Measurements from ENCODE around the gene PROX1.

The PROX1 gene

DNA sequence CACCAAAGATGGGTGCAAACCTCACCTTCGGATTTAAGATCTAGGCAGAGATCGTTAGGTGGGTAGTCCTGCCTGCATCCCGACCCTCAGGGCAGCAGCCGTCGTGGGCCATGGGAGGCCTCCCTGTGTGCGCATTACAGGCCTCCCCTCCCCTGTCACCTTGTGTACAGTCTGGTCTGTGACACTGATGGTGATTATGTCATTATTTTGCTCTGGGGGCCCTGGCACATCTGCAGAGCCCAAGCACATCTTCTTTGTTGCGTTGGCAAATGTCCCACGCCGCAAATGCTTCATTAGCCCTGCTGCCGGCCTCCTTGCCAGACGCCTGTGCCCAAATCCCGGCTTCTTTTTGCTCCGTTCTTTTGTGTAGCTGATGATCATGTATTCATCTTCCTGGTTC, 31.7 kb downstream of the PROX1 start:
- H3K9me3 ChIP-seq (ENCODE audit: insufficient read depth, low read length, severe bottlenecking): no peaks in the 10 kb centered on the region
- H4K20me1 ChIP-seq (ENCODE audit: insufficient read depth, low read length): no peaks in the 10 kb centered on the region
- no peak overlapping the region for H3K4me2 ChIP-seq (ENCODE audit: insufficient read depth, low read length)
- no peak for ATAC-seq (ENCODE audit: insufficient read depth, low read depth)
- no peaks in the 10 kb centered on the region for H3K27me3 ChIP-seq (ENCODE audit: insufficient read depth, low read length, poor library complexity)
- no peak overlapping the region for H3K9ac ChIP-seq (ENCODE audit: low read depth, low read length)
- DNase-seq: no peak
- no peaks in the 10 kb centered on the region for H3K79me2 ChIP-seq (ENCODE audit: insufficient read depth, low read length)
- H3K4me1 ChIP-seq (ENCODE audit: insufficient read depth, low read length): no peaks in the 10 kb centered on the region
- H3K4me3 ChIP-seq (ENCODE audit: low read depth in 1 of 2, low read length in 2 of 2): no peak overlapping the region
- no peak overlapping the region for H2AFZ ChIP-seq (ENCODE audit: low read depth, low read length)
- TF ChIP-seq, protein P1, sequence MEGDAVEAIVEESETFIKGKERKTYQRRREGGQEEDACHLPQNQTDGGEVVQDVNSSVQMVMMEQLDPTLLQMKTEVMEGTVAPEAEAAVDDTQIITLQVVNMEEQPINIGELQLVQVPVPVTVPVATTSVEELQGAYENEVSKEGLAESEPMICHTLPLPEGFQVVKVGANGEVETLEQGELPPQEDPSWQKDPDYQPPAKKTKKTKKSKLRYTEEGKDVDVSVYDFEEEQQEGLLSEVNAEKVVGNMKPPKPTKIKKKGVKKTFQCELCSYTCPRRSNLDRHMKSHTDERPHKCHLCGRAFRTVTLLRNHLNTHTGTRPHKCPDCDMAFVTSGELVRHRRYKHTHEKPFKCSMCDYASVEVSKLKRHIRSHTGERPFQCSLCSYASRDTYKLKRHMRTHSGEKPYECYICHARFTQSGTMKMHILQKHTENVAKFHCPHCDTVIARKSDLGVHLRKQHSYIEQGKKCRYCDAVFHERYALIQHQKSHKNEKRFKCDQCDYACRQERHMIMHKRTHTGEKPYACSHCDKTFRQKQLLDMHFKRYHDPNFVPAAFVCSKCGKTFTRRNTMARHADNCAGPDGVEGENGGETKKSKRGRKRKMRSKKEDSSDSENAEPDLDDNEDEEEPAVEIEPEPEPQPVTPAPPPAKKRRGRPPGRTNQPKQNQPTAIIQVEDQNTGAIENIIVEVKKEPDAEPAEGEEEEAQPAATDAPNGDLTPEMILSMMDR (IDR thresholded peaks at IDR 0.05; ENCODE audit: borderline replicate concordance, extremely low read depth, low read length, poor library complexity, severe bottlenecking): no peak
- TF ChIP-seq EZH2 (IDR thresholded peaks at IDR 0.05; ENCODE audit: borderline replicate concordance, low read depth, low read length, severe bottlenecking): no peak
- H3K27ac ChIP-seq (ENCODE audit: low read length): no peak overlapping the region
- no peaks in the 10 kb centered on the region for H3K36me3 ChIP-seq (ENCODE audit: insufficient read depth, low read length)

DNA sequence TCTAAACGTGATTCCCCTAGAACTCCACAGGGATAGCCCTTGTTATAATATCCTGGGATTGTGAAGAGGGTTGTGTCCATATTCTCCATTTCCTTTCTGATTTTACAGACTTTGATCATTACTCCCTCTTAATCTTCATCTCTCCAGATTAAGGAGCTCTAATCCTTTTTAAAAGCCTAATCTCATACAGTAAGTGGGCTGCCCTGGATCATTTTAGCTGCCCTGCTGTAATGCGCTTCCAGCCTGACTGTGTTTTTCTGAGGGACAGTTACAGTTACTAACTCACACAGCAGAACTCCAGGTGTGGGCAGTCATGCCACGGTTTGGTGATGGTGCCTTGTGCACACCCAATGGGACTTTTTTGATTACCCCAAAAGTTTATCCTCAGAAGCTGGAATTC, 33.5 kb downstream of the PROX1 start:
- no peak for ATAC-seq (ENCODE audit: insufficient read depth, low read depth)
- Histone ChIP-seq H3K4me2 (ENCODE audit: insufficient read depth, low read length) (no peak overlapping the region), H3K9me3 (ENCODE audit: insufficient read depth, low read length, severe bottlenecking) (no peaks in the 10 kb centered on the region), H3K4me1 (ENCODE audit: insufficient read depth, low read length) (no peaks in the 10 kb centered on the region), H2AFZ (ENCODE audit: low read depth, low read length) (no peak overlapping the region), H3K36me3 (ENCODE audit: insufficient read depth, low read length) (no peaks in the 10 kb centered on the region), H3K9ac (ENCODE audit: low read depth, low read length) (no peak overlapping the region), H3K27ac (ENCODE audit: low read length) (no peak overlapping the region), H3K27me3 (ENCODE audit: insufficient read depth, low read length, poor library complexity) (no peaks in the 10 kb centered on the region), H3K4me3 (ENCODE audit: low read depth in 1 of 2, low read length in 2 of 2) (no peak overlapping the region), H4K20me1 (ENCODE audit: insufficient read depth, low read length) (no peaks in the 10 kb centered on the region), H3K79me2 (ENCODE audit: insufficient read depth, low read length) (no peaks in the 10 kb centered on the region)
- TF ChIP-seq, protein P1 (IDR thresholded peaks at IDR 0.05; ENCODE audit: borderline replicate concordance, extremely low read depth, low read length, poor library complexity, severe bottlenecking): no peak
- TF ChIP-seq EZH2 (IDR thresholded peaks at IDR 0.05; ENCODE audit: borderline replicate concordance, low read depth, low read length, severe bottlenecking): no peak
- no peak for DNase-seq

DNA sequence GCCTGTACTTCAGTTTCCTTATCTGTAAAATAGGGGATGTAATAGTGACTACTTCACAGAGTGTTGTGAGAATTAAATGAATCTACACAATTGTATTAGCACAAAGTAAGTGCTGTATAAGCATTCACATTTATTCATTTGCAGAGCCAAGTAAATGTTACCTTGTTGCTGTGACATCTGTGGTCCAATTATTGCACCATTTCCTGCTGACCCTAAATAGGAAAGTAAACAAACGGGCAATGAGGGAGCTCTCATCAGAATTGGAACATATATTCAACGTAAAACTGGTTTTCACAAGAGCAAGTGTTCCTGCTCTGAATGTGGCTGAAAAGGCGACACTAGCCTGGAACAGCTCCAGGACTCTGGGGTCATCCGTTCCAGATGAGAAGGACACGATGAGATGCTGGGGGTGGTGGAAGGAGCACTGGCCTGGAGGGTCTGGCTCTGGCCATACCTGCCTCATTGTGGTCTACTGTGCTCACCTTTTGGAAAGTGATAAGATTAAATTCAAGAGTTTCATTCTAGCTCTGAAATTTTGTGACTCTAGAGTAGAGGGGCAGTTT, 34.5 kb downstream of the PROX1 start:
- no peak for DNase-seq
- H2AFZ ChIP-seq (ENCODE audit: low read depth, low read length): no peak overlapping the region
- TF ChIP-seq EZH2 (IDR thresholded peaks at IDR 0.05; ENCODE audit: borderline replicate concordance, low read depth, low read length, severe bottlenecking): no peak
- TF ChIP-seq, protein P1 (IDR thresholded peaks at IDR 0.05; ENCODE audit: borderline replicate concordance, extremely low read depth, low read length, poor library complexity, severe bottlenecking): no peak
- H3K9me3 ChIP-seq (ENCODE audit: insufficient read depth, low read length, severe bottlenecking): no peaks in the 10 kb centered on the region
- H3K79me2 ChIP-seq (ENCODE audit: insufficient read depth, low read length): no peaks in the 10 kb centered on the region
- no peak overlapping the region for H3K9ac ChIP-seq (ENCODE audit: low read depth, low read length)
- no peaks in the 10 kb centered on the region for H3K36me3 ChIP-seq (ENCODE audit: insufficient read depth, low read length)
- H3K4me1 ChIP-seq (ENCODE audit: insufficient read depth, low read length): no peaks in the 10 kb centered on the region
- no peak overlapping the region for H3K4me3 ChIP-seq (ENCODE audit: low read depth in 1 of 2, low read length in 2 of 2)
- H3K27ac ChIP-seq (ENCODE audit: low read length): no peak overlapping the region
- H3K27me3 ChIP-seq (ENCODE audit: insufficient read depth, low read length, poor library complexity): no peaks in the 10 kb centered on the region
- no peak for ATAC-seq (ENCODE audit: insufficient read depth, low read depth)
- H3K4me2 ChIP-seq (ENCODE audit: insufficient read depth, low read length): no peak overlapping the region
- no peaks in the 10 kb centered on the region for H4K20me1 ChIP-seq (ENCODE audit: insufficient read depth, low read length)

Measured in DND-41 (cell line).